SK-N-MC (cell line): ENCODE data around the gene ESRRB.

Source experiments
- EZH2 ChIP-seq: fragments of 200-600 bp; sonication (generic); IDR thresholded peaks from one replicate; pipeline ENCODE4 v1.6.1; 2017; ENCODE audit warnings: antibody characterized with exemption
- POLR2AphosphoS5 ChIP-seq: IDR thresholded peaks from 2 replicates; pipeline ENCODE4 v1.6.1; 2012; ENCODE audit warnings: mild to moderate bottlenecking, low read depth, low read length, borderline replicate concordance

DNA sequence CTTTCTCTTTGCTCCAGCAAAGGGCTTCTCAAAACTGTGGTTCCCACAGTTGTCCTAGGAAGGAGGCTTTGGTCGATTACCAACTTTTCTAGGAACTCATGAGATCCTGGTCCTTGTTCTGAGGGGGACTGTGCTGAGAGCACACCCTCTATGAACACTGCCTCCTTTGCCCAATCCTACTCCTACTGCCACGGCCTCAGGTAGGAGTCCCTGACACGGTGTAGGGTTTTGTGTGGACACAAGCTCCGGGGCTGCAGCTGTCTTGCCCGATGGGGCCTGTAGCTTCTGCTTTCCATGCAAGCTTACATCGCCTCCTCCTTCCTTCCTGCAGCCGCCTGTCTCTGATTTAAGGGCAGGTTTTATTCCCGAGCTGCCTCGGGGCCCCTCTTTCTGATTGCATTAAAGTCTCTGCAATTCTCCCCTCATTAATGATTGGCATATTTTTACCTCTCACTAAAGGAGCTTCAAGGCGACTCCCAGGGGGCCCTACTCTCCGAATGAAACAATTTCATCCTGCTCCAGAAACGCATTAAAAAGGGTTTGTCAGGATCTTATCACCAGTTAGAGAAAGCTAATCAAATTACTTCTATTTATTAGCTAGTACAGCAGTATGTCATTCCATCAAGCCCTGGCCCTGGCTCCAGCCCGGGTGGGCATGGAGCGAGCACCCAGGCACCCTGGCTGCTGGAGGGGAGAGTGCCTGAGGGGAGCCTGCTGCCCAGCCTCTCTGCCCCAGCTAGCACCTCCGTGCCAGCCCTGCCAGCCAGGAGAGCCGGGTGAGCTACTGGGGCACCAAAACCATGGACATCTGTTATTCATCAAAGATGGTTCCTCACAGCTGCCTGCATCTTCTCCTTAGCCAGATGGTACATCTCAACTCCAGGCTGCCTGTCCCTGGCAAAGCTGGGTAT lies 38.0 kb upstream of the ESRRB start:
- TF ChIP-seq EZH2 (no peak), POLR2AphosphoS5 (peak; percentile 91)
